ENCODE results near the gene TMPRSS4.

TMPRSS4 gene

DNA sequence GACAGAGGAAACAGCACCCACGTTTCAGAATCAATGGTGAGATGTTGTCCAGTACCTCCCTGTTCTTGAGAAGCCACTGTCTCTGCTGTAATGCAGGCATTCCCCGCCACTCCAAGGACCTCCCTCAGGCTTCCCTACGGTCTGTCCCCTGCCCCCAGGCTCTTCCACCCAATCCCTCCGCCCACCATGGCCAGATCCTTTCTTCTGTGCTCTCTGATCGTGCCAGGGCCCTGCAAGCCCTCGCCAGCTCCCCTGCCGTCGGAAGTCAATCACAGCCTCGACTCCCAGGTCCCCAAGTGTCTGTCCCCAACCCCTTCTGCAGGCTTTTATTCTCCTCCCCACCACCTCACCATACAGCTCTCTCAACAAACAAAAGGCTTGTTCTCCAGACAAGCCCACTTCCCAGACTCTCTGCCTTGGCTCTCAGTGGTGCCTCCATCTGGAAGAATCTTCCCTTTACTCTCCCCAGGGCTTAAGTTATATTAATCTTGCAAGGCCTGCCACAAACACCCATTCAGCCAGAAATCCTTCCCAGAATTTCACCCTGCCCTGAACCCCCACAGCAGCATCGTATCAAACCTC, 62.1 kb downstream of the TMPRSS4 start:
- no peak for DNase-seq

DNA sequence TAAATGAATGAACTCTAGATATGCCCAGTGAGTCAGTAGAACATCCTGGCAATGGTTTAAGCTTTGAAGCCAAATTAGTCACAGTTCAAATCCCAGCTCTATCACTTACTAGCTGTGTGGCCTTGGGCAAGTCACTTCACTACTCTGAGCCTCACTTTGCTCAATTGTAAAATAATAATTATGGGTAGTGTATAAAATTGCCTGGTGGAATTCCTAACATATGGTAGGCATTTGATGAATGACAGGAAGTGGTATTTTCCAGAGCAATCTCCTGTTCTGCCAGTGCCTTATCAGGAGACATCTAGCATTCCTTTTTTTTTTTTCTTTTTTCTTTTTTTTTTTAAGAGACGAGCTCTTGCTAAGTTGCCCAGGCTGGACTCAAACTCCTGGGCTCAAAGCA, 62.7 kb downstream of the TMPRSS4 start:
- no peak for DNase-seq

DNA sequence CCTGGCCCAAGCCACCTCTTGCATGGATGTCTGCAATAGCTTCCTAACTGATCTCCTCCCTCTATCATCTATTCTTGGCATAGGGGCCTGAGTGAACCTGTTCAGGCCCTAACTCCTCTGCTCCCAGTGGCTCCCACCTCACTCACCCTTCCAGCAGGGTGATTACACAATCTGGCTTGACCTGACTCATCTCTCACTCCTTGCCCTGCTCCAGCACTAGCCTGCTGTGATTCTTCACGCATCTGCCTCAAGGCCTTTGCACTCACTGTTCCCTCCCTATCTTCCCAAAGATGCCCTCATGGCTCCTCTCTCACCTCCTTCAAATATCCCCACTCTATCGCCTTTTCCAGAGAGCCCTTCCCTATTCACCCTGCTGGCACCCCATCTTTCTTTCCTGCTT, 65.2 kb downstream of the TMPRSS4 start:
- no peak for DNase-seq

DNA sequence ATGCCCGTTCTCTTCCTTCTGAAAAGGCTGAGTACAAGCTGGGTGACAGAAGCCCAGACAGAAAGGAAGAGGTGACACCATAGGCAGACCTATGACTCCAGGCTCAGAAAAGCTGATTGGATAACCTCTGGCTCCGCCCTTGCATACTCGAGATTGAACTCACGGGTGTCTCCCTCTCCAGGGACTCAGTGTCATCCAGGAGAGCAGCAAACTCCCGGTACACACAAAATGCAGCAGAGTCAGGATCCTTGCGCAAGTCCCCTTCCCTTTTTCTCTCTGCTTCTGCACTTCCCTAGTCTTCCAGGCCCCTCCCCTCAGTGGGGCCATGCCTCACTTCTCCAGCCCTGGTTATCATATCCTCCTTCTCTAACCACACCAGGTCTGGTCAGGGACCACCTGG, 65.9 kb downstream of the TMPRSS4 start:
- no peak for DNase-seq

DNA sequence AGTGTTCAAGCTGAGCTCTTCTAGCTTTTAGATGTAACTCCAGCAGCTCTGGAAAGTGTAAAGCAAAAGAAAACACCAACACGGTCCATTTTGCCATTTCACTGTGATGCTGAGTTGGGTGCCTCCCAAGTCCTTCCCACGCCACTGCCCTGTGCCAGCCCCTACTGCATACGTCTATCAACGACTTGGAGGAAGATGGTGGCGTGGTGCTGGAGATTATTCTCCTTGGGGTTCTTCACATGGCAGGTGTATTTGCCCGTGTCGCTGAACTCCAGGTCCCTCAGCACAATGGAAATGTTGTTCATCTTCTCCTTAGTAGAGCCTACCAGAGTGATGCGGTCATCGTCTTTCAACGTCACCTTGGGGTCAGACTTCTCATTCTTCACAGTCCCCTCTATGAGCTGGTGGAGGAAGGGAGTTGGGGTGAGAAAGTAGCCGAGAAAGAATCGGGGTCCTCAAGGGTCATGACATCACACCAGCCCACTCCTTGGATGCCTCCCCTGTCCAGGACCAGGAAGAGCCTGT, 66.8 kb downstream of the TMPRSS4 start:
- DNase-seq, result no peak

DNA sequence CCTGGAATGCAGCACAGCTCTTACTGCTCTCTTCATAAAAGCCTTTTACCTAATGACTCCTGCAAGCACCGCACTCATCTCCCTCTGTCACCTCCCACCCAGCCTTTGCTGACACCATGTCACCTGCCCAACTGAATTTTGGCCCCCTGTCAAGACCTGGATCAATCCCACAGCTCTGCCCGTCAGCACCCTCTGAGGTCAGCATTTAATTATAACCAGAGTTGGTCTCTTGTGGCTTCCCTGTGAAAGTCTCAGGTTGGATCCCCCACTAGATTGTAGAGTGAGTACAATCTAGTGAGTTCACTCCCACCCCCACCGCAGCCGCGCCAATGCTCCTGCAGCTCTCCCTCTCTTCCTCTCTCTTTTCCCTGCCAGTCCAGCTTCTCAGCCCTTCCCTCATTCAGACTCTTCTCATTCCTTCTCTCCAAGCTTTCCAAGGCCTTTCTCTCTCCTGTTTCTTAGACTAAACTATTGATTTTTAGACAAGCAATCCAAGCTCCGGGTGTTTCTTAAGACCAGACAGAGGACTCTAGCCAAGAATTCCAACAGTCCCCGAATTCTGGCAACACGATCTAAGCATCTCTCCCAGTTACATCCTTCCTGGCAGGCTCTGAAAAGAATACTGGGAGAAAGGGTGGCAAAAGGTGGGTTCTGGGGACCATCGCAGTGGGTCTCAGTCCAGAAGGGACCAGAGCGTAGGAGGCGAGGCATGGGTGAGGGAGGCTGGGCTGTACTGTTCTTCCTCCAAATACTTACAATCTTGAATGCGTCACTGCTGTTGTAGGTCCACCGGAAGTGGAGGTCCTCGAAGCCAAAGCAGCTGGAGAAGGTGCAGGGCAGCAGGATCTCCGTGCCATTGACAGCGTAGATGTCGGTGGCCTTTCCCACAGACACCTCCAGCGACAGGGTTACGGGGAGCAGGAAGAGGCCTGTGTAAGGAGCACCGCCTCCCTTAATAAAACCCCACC, 67.7 kb downstream of the TMPRSS4 start:
- no peak for DNase-seq

DNA sequence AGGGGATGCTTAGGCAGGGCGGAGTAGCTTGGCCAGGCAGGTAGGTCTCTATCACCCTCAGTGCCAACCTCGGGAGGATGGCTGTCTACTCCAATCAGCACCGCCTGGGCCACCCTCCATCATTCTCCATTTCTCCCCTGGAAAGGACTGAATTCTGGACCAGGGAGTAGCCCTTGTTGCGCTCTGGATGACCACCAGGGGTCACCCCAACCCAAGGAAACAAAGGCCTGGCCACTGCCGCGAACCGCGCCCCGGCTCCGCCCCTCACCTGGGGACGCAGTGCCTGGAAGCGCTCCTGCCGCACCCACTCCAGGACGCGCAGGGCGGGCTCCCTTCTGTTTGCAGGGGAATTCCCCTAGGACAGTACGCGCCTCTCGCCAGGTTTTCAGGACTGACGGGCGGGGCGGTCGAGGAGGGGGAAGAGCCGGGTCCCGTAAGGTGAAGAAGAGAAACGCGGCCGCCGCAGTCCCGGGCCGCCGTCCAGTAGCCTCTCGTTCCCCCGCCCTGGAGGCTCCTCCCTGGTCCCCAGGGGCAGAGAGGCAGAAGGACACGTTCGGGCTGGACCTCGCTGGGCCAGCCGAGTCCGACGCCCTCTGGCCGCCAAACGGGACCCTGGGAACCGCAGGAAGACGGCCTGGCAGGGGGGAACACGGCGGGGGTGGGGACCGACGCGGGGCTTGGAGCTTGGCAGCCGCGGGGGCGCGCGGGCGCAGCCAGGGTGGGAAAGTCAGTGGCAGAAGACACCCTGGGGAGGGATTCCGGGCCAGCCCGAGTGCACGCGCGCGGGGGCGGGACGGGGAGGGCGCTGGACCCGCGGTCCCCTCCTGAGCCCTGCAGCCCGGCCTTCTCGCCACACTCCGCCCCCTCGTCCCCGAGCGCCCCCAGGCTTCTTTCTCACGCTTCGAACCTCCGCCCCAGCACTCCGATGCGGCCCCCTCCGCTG, 68.7 kb downstream of the TMPRSS4 start:
- DNase-seq, result peak; percentile 90

DNA sequence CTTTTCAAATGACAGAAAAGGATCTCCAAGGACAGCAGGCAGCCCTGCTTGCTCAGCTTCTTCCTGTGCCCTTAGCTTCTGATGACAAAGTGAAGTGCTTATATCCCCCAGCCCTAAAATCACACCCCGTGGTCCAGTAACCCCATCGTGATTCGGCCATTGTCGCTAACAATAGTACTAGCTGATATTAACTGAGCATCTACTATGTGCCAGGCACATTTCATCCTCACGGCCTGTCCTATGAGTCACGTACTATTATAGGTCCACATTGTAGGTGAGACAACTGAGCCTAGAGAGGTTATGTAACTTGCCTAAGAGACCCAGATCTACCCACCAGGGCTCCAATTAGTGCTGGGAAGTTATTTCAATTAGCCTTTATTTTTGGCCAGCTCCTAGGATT, 69.7 kb downstream of the TMPRSS4 start:
- no peak for DNase-seq

DNA sequence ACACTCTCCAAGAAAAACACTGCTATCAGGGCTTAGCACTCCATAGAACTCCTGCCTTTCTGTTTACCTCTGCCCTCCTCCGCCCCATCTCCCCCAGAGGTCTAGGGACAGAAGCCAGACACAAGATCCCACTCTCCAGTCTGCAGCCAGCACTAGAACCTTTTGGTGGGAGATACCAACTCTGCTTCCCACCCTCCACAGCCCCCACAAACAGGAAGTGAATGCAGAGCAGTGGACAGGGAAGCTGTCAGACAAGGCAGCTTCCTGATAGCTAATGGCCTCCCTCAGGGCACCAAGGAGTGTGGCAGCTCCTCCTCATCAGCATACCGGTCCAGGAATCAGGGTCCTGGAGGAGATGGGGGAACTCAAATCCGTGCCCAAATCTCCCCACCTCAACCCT, 70.6 kb downstream of the TMPRSS4 start:
- no peak for DNase-seq

DNA sequence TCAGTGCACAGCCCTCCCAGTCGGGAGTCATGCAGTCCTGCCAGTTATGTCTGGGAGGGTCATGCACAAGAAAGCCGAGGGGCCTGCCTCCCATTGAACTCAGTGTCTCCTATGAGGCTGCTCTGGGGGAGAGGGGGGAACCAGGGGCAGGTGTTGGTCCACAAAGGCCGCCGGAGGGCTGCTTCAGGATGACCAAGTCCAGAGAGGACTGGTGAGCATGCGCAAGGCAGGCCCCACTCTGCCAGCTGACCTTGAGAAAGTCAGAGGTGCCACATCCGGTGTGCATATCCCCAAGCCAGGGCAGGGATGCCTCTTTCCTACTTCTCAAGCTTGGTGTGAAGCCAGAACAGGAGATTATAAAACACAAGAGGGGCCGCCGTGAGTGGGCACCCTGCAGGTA, 71.4 kb downstream of the TMPRSS4 start:
- no peak for DNase-seq

DNA sequence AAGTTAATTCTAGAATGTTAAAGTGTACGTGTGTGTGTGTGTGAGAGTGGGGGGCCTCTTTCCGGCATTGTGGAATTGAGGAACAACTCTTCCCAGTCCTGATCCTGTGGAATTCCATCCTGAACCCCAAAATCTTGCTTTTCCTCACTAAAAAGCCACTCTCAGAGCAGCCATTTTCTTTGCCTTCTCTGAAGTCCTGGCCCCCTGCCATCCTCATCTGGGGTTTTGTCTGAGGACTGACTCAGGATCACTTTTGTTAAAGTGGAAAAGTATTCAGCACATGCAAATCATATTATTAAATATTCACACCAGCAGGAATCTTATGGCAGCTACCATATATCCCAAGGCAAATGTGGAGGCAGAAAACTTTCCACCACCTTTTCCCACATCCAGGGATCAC, 72.0 kb downstream of the TMPRSS4 start:
- no peak for DNase-seq

DNA sequence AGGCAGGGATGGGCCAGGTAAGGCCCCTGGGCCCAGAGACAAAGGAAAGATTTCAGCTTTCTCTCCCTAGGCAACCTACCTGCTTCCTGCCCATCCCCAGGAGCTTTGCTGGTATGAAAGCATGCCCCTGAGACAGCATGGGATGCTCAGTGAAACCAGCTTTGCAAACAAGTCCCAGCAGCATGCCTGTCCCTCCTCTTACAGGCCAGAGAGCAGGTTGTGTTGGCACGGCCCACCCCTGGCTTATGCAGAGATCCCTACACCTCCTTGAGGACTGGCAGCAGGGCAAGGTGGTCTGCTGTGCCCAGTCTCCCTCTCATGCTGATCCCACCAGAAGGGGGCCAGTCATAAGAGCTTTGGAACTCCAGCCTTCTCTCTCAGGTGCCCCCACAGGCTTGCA, 72.6 kb downstream of the TMPRSS4 start:
- DNase-seq, result no peak

DNA sequence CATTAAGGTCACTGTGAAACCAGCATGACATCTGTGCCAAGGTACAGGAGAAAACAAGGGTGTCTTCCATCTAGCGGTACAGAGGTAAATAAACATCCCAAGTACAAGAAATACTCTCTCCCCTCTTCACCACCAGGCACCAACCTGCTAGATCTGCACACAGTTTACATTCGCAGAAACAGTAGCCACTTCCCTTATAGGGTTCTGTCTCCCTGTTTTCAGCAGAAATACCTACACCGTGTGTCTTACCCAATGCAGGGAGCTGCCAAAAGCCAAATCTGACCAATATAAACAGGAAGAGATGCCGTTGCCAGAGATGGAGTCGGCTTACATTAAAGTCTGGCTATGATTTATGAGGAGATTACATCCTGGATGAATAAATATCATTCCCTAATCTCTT, 74.6 kb downstream of the TMPRSS4 start:
- no peak for DNase-seq

DNA sequence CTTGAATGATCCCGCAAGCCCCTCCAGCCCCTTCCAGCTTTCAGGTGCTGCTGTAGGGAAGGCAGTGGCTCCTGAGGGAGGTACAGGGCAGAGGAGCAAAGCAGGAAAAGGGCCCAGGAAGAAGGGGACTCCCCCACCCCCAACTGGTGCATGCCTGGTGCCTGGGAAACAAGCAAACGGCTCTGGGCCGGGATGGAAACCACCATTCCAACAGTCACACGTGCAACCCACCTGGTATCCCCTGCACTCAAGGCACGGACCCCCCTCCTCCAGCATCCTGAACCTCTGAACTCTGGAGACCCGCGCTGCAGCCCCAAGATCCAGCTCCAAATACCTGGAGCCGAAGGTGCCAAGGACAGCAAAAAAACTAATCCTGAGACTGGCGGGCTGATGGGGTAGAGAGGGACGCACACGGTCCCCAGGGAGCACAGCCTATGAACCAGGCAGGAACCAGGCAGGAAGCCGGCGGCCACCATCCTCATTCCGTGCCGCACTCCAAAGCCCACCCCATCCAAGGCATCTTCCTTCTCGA, 75.2 kb downstream of the TMPRSS4 start:
- DNase-seq, result no peak

DNA sequence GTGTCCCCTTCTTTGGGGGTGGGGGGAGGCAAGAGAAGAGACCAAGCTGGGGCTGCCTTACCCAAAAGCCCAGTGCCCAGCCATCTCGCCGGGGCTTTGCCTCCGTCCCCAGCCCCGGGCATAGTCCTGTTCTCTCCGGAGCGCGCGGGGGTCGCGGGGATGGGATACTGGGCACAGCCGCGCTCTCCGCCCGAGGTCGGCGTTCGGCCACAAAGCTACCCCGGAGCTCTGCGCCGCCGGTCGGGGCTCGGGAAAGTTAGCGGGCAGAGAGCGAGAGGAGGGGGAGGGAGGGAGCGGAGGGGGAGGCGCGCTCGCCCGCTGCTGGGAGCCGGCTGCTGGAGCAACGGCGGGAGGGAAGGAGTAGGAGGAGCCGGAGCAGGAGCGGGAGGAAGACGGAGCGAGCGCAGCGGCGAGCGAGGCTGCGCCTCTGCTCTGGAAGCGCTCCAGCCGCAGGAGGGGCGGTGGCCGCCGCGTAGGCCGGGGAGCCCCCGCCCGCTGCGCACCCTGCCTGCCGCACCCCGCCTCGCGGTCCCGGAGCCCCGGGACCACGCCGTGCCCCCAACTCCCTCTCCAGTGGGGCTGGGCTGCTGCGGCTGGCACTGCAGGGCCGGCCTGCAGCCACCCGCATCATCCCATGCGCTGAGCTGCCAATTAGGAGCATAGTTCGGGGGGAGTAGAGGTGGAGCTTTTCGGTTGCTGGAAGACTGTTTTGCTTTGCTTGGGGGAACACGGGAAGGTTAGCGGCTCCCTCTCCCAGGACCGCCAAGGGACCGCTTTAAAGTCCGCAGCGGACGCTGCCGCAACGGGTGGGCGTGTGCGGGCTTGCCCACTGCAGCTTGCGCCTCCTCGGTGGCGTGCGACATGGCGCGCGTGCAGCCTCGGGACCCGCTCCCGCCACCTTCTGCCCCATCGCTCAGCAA, 75.9 kb downstream of the TMPRSS4 start, which contains the start of gene SCN4B:
Gene SCN4B, minus strand, starts transcription at position 272 of the 920 bp plus-strand sequence. Its CDS starts 150 bp downstream, at position 122.
- peak; percentile 80 for DNase-seq

DNA sequence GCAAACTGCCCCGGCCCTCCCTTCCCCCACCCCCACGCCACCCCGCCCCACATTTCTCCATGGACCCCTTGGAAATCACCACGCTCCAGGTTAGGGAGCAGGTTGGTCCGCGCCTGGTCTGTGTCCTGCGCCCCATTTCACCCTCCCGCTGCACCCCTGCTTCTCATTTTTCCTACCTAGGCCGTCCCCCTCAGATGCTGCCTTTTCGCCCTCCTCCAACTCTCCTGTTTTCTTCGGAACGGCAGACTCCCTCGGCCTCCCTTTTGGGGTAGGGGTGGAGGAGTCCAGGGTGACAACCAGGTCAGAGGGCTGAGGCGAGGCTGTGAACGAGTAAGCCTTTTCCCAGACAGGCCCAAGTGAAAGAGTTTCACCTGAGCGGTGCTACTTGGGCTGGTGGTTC, 76.6 kb downstream of the TMPRSS4 start:
- DNase-seq, result no peak

DNA sequence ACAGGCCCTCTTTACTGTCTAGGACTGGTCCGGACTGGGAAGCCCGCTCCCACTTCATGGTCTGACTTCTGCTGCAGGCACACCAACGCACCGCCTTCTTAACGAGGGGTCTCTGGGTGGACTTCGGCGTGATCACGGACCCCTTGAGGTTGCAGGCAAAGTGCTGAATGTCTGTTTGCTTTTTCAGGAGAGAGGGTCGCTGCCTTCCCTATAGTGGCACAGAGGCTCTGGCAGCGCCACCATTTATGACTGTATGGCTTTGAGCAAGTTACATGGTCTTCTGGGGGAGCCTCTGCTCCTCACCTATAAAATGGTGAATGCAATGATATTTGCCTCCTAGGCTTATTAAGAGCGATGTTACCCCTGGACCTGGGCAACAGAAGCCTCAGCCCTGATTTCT, 77.1 kb downstream of the TMPRSS4 start:
- no peak for DNase-seq

DNA sequence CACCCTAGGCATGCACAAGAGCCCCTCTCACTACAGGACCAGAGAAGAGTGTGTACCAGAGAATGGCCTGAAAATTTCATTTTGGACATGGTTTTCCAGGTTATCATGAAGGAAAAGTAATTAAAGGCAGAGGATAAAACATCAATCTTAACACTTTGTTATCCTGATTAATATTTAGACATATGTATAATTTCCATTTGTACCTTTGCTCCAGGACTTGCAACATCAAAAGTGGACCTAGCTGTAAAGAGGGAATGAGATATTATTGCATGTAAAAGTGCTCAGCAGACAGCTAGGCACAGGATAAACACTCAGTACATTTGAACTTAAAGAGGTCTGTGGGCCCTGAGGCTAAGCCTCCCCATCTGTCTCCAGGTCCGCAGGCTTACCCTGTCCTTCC, 77.8 kb downstream of the TMPRSS4 start:
- no peak for DNase-seq

DNA sequence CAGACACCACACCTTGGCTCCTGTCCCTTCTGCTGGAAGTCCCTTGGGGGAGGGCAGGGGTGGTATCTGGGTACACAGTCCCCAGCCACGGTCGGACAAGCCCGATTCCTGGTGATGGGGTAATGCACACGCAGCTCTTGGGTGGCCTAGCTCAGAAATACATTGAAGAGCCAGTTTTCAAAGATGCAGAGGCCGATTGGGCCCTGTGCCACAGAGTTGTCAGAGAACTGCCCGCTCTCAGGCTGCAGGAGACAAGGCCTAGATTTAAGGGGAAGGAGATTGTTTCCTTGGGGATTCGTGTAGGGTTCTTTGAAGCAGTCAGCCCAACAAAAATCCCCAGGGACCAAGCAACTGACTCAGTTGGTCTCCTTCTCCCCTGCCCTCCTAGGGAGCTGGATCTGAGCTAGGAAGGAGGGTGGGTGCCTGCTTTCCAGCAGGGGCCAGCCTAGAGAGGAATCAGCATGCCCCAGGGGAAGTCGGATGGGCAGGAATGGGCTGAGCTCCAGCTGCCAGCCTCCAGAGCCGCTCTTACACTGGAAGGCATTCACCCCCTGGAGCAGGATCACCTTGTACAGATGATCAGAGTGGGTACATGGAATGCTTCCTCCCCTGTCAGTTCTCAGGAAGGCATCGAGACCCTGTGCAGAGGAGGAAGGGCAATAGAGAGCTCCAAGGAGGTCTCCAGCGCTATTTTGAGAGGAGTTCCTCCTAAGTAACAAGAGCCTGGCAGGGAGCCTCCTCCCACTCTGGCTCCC, 79.1 kb downstream of the TMPRSS4 start:
- DNase-seq, result no peak

DNA sequence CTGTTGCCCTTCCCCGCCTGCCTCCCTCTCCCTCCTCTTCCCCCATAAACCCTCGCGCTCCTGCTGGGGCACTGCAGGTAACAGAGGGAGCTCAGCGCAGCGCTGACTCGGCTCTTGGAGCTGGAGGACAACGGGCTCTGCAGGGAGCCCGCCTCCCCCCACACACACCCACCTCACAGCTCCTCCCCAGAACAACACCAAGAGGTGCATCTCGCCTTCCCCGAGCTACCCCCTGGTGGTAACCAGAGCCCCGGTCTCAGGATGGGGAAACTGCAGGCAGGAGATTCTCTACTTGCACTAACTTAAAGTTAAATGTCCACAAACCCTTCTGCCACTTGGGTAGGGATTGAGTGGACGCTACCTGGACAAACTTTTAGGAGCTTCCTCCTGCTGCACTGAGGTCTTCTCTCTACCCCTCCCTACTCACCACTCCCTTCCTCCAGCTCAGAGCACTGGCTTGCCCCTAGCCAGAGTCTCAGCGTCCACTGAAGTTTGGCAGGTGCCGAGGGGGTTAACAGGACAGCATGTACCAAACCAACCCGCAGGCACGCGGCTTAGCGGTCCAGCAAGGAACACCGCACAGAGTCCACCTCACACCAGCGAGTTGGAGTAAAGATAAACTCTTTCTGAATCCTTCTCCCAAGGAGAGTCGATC, 79.8 kb downstream of the TMPRSS4 start:
- no peak for DNase-seq
